Stimulated activated CD4-positive, alpha-beta T cell treated with anti-CD3 and anti-CD28 coated beads, Interleukin-12 subunit alpha, Interleukin-12 subunit beta, amount 100 ng/mL, for 4 hours (primary cell): ENCODE results near the gene RINL.

Experiments
- DNase-seq: peaks from one replicate; pipeline ENCODE4 v3.0.0-alpha.2; 2020

RINL gene

GRCh38 chr19:38848299-38849146, 29.6 kb downstream of the RINL start:
- no peak for DNase-seq

- no peak for DNase-seq
Observed at GRCh38 chr19:38846097-38846496, 32.0 kb downstream of the RINL start.

GRCh38 chr19:38845374-38846024, 32.6 kb downstream of the RINL start:
- DNase-seq: no peak

- DNase-seq: no peak
Observed at GRCh38 chr19:38844093-38844686, 33.9 kb downstream of the RINL start.

- no peak for DNase-seq
Observed at GRCh38 chr19:38843175-38843758, 34.8 kb downstream of the RINL start.

GRCh38 chr19:38842439-38843174, 35.5 kb downstream of the RINL start:
- peak; percentile 25 for DNase-seq

- DNase-seq: no peak
Observed at GRCh38 chr19:38841787-38842438, 36.2 kb downstream of the RINL start.

- no peak for DNase-seq
Observed at GRCh38 chr19:38841180-38841766, 36.8 kb downstream of the RINL start.

- DNase-seq: no peak
Observed at GRCh38 chr19:38840583-38840968, 37.5 kb downstream of the RINL start.

- DNase-seq: no peak
Observed at GRCh38 chr19:38839816-38840582, 38.1 kb downstream of the RINL start.

- no peak for DNase-seq
Observed at GRCh38 chr19:38838986-38839761, 38.9 kb downstream of the RINL start.

- peak; percentile 55 for DNase-seq
Observed at GRCh38 chr19:38838208-38838985, 39.7 kb downstream of the RINL start.

GRCh38 chr19:38837656-38838121, 40.4 kb downstream of the RINL start:
- no peak for DNase-seq

- DNase-seq: no peak
Observed at GRCh38 chr19:38836983-38837626, 41.0 kb downstream of the RINL start.

GRCh38 chr19:38836159-38836982, 41.7 kb downstream of the RINL start:
- no peak for DNase-seq

GRCh38 chr19:38834590-38834989, 43.5 kb downstream of the RINL start:
- no peak for DNase-seq

GRCh38 chr19:38834104-38834490, 44.0 kb downstream of the RINL start:
- DNase-seq: no peak

- no peak for DNase-seq
Observed at GRCh38 chr19:38833092-38833425, 45.0 kb downstream of the RINL start.
